ENCODE results near the gene ROCK2. TPM values are rescaled to one million over a fixed set of nuclear protein-coding genes. Genes with fewer than 3 reads are reported as not detected.
"Not testable (repeated sequence)": the region's sequence is repeated elsewhere in the genome, so short reads cannot be mapped to it uniquely, and the experiment has no call there.

The ROCK2 gene
- total RNA-seq, 2 experiments from 2014 or later: 16.6 to 19.2 TPM

DNA sequence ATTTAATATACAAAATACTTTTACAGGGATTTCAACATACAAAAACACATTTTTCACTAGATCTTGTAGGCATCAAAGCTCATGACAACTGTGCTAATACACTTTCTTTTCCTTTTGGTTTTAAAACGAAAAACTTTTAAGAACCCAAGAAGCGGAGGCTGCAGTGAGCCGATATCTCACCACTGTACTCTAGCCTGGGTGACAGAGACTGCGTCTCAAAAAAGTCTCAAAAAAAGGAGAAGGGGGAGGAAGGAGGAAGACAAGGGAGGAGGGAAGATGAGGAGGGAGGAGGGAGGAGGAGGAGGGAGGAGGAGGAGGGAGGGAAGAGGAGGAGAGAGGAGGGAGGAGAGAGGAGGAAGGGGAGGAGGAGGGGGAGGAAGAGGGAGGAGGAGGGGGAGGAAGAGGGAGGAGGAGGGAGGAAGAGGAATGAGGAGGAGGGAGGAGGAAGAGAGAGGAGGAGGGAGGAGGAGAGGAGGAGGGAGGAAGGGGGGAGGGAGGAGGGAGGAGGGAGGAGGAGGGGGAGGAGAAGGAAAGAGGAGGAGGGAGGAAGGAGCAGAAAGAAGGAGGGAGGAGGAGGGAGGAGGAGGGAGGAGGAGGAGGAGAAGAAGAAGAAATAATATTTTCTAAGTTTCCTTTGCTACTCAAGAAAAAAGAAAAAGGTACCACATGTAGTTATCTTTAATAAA lies 13.8 kb downstream of the ROCK2 start:
- Mint-ChIP-seq H3K27me3 (no peaks in the 10 kb centered on the region), H3K36me3 (no peaks in the 10 kb centered on the region), H3K4me3 (no peak overlapping the region), H3K9me3 (peaks cover 4% of the 10 kb centered on the region), H3K27ac (no peak overlapping the region), H3K4me1 (ENCODE audit: low read depth) (peaks cover 12% of the 10 kb centered on the region)
- POLR2A ChIA-PET: no interaction called here
- intact Hi-C loops (cut with micrococcal nuclease): no loop called here
- DNase-seq: no peak
- CTCF ChIA-PET: no interaction called here

DNA sequence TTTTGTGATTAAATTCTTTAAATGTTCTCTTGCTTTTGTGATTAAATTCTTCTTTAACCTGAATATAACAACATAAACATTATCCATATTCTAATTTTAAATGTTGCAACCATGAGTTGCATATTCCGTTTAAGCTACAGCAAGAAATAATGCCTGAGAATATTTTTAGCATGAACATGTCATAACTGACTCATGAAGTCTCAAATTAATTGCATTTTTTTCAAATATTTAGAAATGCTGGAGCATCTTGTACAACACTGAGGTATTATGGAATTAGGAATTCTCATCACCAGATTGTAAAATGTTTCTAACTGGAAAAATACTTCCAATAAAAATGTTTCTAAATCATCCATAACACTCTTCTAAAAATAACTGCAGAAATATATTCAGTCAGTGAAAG lies 14.7 kb downstream of the ROCK2 start:
- POLR2A ChIA-PET: no interaction called here
- H3K4me1 Mint-ChIP-seq (ENCODE audit: low read depth): peaks cover 12% of the 10 kb centered on the region
- peaks cover 4% of the 10 kb centered on the region for H3K9me3 Mint-ChIP-seq
- no peak overlapping the region for H3K4me3 Mint-ChIP-seq
- no peaks in the 10 kb centered on the region for H3K27me3 Mint-ChIP-seq
- CTCF ChIA-PET: no interaction called here
- no peaks in the 10 kb centered on the region for H3K36me3 Mint-ChIP-seq
- intact Hi-C loops (cut with micrococcal nuclease): no loop called here
- no peak for DNase-seq
- H3K27ac Mint-ChIP-seq: no peak overlapping the region

DNA sequence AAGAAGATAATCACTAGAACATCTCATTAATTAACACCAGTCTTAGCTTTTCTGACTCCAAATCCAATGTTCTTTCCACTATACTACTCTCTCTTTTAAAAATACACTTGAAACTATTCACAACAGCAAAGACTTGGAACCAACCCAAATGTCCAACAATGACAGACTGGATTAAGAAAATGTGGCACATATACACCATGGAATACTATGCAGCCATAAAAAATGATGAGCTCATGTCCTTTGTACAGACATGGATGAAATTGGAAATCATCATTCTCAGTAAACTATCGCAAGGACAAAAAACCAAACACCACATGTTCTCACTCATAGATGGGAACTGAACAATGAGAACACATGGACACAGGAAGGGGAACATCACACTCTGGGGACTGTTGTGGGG lies 15.9 kb downstream of the ROCK2 start:
- H3K9me3 Mint-ChIP-seq; CTCF ChIA-PET; intact Hi-C loops (cut with micrococcal nuclease); H3K27me3 Mint-ChIP-seq; H3K27ac Mint-ChIP-seq; H3K4me3 Mint-ChIP-seq; DNase-seq; POLR2A ChIA-PET; H3K36me3 Mint-ChIP-seq: not testable (repeated sequence)
- peaks cover 12% of the 10 kb centered on the region for H3K4me1 Mint-ChIP-seq (ENCODE audit: low read depth)

DNA sequence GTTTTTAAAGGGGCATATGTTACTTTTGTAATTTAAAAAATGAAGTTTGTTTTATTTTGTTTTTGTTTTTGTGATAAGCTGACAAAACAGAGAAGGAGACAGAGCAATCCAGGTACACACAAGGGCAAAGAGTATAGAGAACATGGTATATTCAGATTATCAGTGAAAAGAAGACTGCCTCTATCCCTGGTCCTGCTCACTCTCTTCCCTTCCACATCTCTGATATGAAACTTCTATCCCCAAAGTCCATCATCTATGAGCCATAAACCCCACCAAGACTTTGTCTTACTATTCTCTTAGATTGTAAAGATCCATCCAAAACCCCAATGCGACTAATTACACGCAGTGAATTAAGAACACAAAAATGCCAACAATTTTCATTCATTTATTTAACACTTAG lies 16.6 kb downstream of the ROCK2 start:
- Mint-ChIP-seq H3K27ac (no peak overlapping the region), H3K36me3 (no peaks in the 10 kb centered on the region), H3K9me3 (peaks cover 3% of the 10 kb centered on the region), H3K4me1 (ENCODE audit: low read depth) (peaks cover 12% of the 10 kb centered on the region), H3K4me3 (no peak overlapping the region), H3K27me3 (no peaks in the 10 kb centered on the region)
- DNase-seq: no peak
- POLR2A ChIA-PET: no interaction called here
- intact Hi-C loops (cut with micrococcal nuclease): no loop called here
- CTCF ChIA-PET: no interaction called here

DNA sequence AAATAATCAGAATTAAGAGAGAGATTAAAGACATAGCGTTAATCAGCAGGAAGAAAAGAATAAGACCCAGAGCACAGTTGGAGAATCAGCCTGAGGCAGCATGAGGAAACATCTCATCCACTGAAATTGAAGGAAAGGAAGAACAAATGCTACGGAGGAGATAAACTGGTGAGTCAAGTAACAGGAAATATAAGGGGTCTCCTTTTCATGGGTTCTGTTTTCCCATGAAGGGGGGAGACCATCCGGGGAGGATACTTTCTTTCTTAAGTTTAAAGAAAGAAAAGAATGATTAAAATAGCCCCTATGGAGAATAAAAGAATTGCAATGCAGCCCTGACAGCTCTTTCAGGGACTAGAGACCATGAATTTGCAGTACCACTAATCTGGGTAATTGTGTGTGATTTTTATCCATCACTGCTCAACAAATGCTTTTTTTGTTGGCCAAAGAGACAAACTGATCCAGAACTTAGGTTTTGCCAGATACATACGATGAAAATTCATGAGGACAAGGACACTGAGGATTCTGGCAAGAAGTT lies 17.7 kb downstream of the ROCK2 start:
- ChIA-PET POLR2A (no interaction called here), CTCF (interaction anchor here (0.7 kb wide), 1 partner anchor 84 kb away, joined by 3 read pairs; no protein-coding TSS in a partner anchor)
- Mint-ChIP-seq H3K4me3 (no peak overlapping the region), H3K27me3 (no peaks in the 10 kb centered on the region), H3K4me1 (ENCODE audit: low read depth) (peaks cover 12% of the 10 kb centered on the region), H3K9me3 (no peaks in the 10 kb centered on the region), H3K27ac (no peak overlapping the region), H3K36me3 (no peaks in the 10 kb centered on the region)
- intact Hi-C loops (cut with micrococcal nuclease): no loop called here
- no peak for DNase-seq

DNA sequence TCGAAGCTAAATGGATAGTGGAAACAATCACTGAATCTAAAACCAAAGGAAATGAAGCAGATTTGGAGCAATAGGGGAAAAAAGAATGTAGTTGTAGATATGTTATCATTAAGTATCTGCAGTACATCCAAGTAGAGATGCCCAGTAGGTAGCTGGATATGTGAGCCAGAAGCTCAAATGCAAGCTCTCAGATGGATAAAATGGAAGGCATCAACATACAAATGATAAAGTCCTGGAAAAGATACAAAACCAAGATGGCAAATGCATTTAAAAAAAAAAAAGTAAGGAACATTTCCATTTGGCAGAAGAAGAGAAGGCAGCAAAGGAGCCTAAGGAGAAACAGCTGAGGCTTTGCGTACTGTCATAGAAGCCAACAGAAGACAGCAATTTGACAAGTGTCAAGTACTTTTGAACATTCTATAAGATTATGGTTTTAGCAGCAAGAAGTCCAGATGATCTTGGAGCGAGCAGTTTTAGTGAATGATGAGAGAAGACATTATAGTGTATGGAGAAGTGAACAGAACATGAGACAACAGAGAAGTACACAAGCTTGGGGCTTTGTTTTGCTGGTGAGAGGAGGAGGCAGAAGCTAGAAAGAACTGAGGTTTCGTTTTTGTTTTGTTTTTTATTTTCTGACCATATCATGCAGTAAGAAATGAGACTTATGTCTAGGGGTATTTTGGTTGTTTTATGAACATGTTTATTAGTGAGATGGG lies 18.3 kb downstream of the ROCK2 start:
- H3K4me3 Mint-ChIP-seq: no peak overlapping the region
- intact Hi-C loops (cut with micrococcal nuclease): no loop called here
- no peaks in the 10 kb centered on the region for H3K36me3 Mint-ChIP-seq
- CTCF ChIA-PET: interaction anchor here (0.7 kb wide), 1 partner anchor 85 kb away, joined by 3 read pairs; no protein-coding TSS in a partner anchor
- H3K4me1 Mint-ChIP-seq (ENCODE audit: low read depth): peaks cover 12% of the 10 kb centered on the region
- POLR2A ChIA-PET: no interaction called here
- no peaks in the 10 kb centered on the region for H3K27me3 Mint-ChIP-seq
- DNase-seq: no peak
- H3K9me3 Mint-ChIP-seq: no peaks in the 10 kb centered on the region
- H3K27ac Mint-ChIP-seq: no peak overlapping the region

DNA sequence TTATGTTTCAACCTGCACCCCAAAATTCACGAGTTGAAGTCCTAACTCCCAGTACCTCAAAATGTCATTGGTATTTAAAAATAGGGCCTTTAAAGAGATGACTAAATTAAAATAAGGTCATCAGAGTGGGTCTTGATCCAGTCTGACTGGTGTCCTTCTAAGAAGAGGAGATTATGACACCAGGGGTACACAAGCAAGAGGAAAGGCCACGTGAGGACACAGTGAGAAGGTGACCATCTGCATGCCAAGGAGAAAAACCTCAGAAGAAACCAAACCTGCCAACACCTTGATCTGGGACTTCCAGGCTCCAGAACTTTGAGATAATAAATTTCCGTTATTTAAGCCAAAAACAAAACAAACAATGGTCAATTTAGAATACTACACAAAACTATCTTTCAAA lies 22.6 kb downstream of the ROCK2 start:
- no peak overlapping the region for H3K4me3 Mint-ChIP-seq
- peaks cover 7% of the 10 kb centered on the region for H3K4me1 Mint-ChIP-seq (ENCODE audit: low read depth)
- intact Hi-C loops (cut with micrococcal nuclease): no loop called here
- no peaks in the 10 kb centered on the region for H3K27me3 Mint-ChIP-seq
- no peak overlapping the region for H3K27ac Mint-ChIP-seq
- peaks cover 5% of the 10 kb centered on the region for H3K36me3 Mint-ChIP-seq
- H3K9me3 Mint-ChIP-seq: peaks cover 4% of the 10 kb centered on the region
- POLR2A ChIA-PET: no interaction called here
- CTCF ChIA-PET: no interaction called here
- no peak for DNase-seq

DNA sequence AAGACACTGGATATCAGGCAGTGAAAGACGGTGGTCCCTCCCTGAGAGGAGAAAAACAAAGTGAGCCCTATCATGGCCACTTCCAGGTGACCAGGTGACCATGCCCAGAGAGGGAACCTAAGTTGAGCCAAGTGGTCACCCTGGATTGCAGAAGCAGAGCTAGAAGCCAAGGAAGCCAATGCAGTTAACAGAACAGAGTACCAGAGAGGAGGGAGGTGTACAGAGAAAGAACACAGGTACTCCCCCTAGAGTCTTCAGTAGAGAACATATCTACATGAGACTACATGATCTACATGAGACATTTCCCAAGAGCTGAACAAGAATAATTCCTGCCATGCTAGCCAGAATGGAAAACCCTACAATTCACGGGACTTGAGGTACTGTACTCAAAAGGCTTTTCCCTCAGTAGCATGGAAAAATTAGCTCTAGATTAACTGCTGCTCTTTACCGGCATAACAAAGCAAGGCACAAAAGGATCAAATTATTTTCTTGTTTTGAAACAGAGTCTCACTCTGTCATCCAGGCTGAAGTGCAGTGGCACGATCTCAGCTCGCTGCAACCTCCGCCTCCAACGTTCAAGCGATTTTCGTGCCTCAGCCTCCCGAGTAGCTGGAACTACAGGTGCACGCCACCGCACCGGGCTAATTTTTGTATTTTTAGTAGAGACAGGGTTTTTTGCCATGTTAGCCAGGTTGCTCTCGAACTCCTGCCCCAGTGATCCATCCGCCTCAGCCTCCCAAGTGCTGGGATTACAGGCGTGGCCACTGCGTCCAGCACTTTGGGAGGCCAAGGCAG lies 23.5 kb downstream of the ROCK2 start:
- no peak overlapping the region for H3K4me3 Mint-ChIP-seq
- POLR2A ChIA-PET: no interaction called here
- H3K27me3 Mint-ChIP-seq: no peaks in the 10 kb centered on the region
- CTCF ChIA-PET: interaction anchor here (0.6 to 0.7 kb wide), 2 partner anchors 119 to 188 kb away, joined by 3 read pairs; a partner anchor contains a TSS
- H3K27ac Mint-ChIP-seq: no peak overlapping the region
- peaks cover 7% of the 10 kb centered on the region for H3K4me1 Mint-ChIP-seq (ENCODE audit: low read depth)
- intact Hi-C loops (cut with micrococcal nuclease): no loop called here
- H3K9me3 Mint-ChIP-seq: peaks cover 4% of the 10 kb centered on the region
- peaks cover 5% of the 10 kb centered on the region for H3K36me3 Mint-ChIP-seq
- no peak for DNase-seq

DNA sequence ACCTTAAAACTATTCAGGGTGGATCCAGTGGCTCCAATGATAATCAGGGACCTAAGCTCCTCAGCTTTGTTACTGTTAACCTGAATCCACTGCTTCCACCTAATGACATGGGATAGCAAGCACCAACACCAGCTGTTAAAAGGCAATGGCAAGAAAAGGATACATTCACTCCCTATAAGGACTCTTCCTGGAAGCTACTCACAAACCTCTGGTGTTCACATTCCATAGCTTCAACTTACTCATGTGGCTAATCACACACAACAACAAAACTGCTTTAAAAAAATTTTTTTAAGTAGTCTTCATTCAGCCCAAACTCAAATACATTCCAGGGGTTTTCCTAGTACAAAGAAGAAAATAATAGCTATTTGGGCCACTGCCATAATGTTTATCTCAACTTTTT lies 24.5 kb downstream of the ROCK2 start:
- intact Hi-C loops (cut with micrococcal nuclease): no loop called here
- H3K27me3 Mint-ChIP-seq: no peaks in the 10 kb centered on the region
- H3K27ac Mint-ChIP-seq: no peak overlapping the region
- H3K4me1 Mint-ChIP-seq (ENCODE audit: low read depth): peaks cover 7% of the 10 kb centered on the region
- CTCF ChIA-PET: interaction anchor here (0.7 kb wide), 1 partner anchor 118 kb away, joined by 3 read pairs; no protein-coding TSS in a partner anchor
- POLR2A ChIA-PET: interaction anchor here (0.6 kb wide), 1 partner anchor 26 kb away, joined by 4 read pairs; no protein-coding TSS in a partner anchor
- peaks cover 5% of the 10 kb centered on the region for H3K36me3 Mint-ChIP-seq
- DNase-seq: no peak
- H3K4me3 Mint-ChIP-seq: no peak overlapping the region
- H3K9me3 Mint-ChIP-seq: peaks cover 4% of the 10 kb centered on the region

DNA sequence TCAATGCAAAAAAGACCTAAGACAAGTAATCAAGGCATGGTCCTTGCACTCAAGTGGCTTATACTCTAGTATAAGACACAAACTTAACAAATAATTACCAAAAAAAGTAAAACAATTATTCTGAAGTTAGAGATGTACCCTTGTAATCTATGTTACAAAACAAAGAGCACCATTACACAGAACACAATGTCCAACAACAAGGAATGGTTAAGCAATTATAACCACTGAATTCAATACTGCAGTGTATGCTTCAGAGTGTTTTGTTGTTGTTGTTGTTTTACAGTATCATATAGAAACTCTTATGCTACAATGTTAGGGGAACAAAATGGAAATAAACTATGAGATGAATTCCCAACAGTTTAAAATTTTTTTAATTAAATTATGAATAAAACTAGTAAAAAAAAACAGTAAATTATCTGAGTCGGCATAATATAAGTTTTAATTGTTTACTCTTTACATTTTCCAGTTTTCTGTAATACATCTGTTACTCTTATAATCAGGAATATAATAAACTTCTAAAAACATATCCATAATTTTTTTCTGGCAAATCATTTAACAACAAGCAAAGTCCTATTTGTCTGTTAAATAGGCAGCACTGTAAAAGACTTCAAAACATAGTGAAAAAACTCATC lies 29.2 kb downstream of the ROCK2 start:
- Mint-ChIP-seq H3K27me3 (no peaks in the 10 kb centered on the region), H3K4me3 (no peak overlapping the region), H3K36me3 (peaks cover 5% of the 10 kb centered on the region), H3K9me3 (peaks cover 4% of the 10 kb centered on the region), H3K4me1 (ENCODE audit: low read depth) (peaks cover 24% of the 10 kb centered on the region), H3K27ac (no peak overlapping the region)
- no peak for DNase-seq
- CTCF ChIA-PET: no interaction called here
- POLR2A ChIA-PET: no interaction called here
- intact Hi-C loops (cut with micrococcal nuclease): no loop called here

DNA sequence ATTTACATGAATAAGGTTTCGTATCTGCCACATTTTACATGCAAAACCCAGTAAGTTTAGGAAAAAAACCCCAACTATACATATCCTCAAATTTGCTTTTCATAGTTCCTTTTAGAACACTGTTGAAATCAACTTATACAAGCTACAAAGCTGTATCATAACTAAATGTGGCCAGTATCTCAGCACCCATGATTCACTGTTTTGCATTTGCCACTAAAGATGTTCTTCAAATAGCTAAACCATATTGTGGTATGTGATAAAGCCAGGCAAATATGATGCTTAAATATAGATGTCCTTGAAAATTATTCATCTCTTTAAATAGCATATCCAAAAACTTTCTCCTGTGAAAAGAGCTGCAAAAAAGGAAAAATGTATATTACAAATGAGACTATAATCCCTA lies 29.9 kb downstream of the ROCK2 start:
- peaks cover 24% of the 10 kb centered on the region for H3K4me1 Mint-ChIP-seq (ENCODE audit: low read depth)
- no peak for DNase-seq
- ChIA-PET POLR2A (no interaction called here), CTCF (no interaction called here)
- peaks cover 5% of the 10 kb centered on the region for H3K36me3 Mint-ChIP-seq
- no peaks in the 10 kb centered on the region for H3K27me3 Mint-ChIP-seq
- no peak overlapping the region for H3K4me3 Mint-ChIP-seq
- intact Hi-C loops (cut with micrococcal nuclease): no loop called here
- H3K27ac Mint-ChIP-seq: no peak overlapping the region
- H3K9me3 Mint-ChIP-seq: peaks cover 4% of the 10 kb centered on the region

All from activated CD4-positive, alpha-beta memory T cell treated with anti-CD3 and anti-CD28 coated beads for 36 hours (primary cell).